Measurements from ENCODE around the gene RAPGEF1.

Gene RAPGEF1

GRCh38 chr9:131704988-131705387 lies 34.9 kb downstream of the RAPGEF1 start:
- no peak for DNase-seq

- DNase-seq, result no peak
These were observed 35.5 kb downstream of the RAPGEF1 start for GRCh38 chr9:131704141-131704983.

GRCh38 chr9:131703697-131704096 lies 36.2 kb downstream of the RAPGEF1 start:
- no peak for DNase-seq

GRCh38 chr9:131702911-131703310 lies 37.0 kb downstream of the RAPGEF1 start:
- DNase-seq, result no peak

GRCh38 chr9:131701789-131702337 lies 38.0 kb downstream of the RAPGEF1 start:
- DNase-seq, result no peak

- no peak for DNase-seq
These were observed 38.5 kb downstream of the RAPGEF1 start for GRCh38 chr9:131701436-131701781.

- no peak for DNase-seq
These were observed 39.0 kb downstream of the RAPGEF1 start for GRCh38 chr9:131700765-131701435.

- no peak for DNase-seq
These were observed 39.8 kb downstream of the RAPGEF1 start for GRCh38 chr9:131700076-131700475.

GRCh38 chr9:131698618-131698985 lies 41.3 kb downstream of the RAPGEF1 start:
- no peak for DNase-seq

- DNase-seq, result no peak
These were observed 41.8 kb downstream of the RAPGEF1 start for GRCh38 chr9:131697908-131698617.

- no peak for DNase-seq
These were observed 42.8 kb downstream of the RAPGEF1 start for GRCh38 chr9:131697097-131697496.

- no peak for DNase-seq
These were observed 43.9 kb downstream of the RAPGEF1 start for GRCh38 chr9:131695836-131696460.

GRCh38 chr9:131695366-131695765 lies 44.5 kb downstream of the RAPGEF1 start:
- no peak for DNase-seq

GRCh38 chr9:131693651-131694597 lies 46.0 kb downstream of the RAPGEF1 start:
- no peak for DNase-seq

- no peak for DNase-seq
These were observed 47.0 kb downstream of the RAPGEF1 start for GRCh38 chr9:131692612-131693562.

- no peak for DNase-seq
These were observed 47.8 kb downstream of the RAPGEF1 start for GRCh38 chr9:131691969-131692611.

GRCh38 chr9:131690941-131691573 lies 48.8 kb downstream of the RAPGEF1 start:
- no peak for DNase-seq

- no peak for DNase-seq
These were observed 49.4 kb downstream of the RAPGEF1 start for GRCh38 chr9:131690462-131690861.

GRCh38 chr9:131688377-131688776 lies 51.5 kb downstream of the RAPGEF1 start:
- no peak for DNase-seq
